B cell (primary cell): Measurements from ENCODE around the gene NDUFS6. TPM values are rescaled to one million over a fixed set of nuclear protein-coding genes. Genes with fewer than 3 reads are reported as not detected.

Experiments used
- ATAC-seq: fragments of 200-7000 bp; cut with Tn5 transposase; one replicate; pipeline ENCODE4 v1.10.0; 2021; ENCODE audit warnings: low read depth, mild to moderate bottlenecking, moderate number of reproducible peaks, moderate library complexity
- CTCF ChIA-PET: fragments of 350-600 bp; sonication (Branson Sonifier 250); formaldehyde crosslinking; loops from one replicate; lab custom pipeline; 2021; ENCODE audit warnings: antibody characterized with exemption, inconsistent platforms; lab: Charles Lee
- POLR2A ChIA-PET: fragments of 350-600 bp; sonication (Branson Sonifier 250); formaldehyde crosslinking; loops from one replicate; lab custom pipeline; 2021; ENCODE audit warnings: antibody characterized with exemption; lab: Charles Lee
- DNase-seq: peaks from one replicate; pipeline ENCODE4 v3.0.0; 2013
- H2AFZ ChIP-seq: 2 replicates; pipeline ENCODE4 v1.6.1; 2012; ENCODE audit warnings: mild to moderate bottlenecking, low read depth, low read length; ENCODE audit not compliant: insufficient read depth, poor library complexity, severe bottlenecking
- H3K27ac ChIP-seq, 2 donors: 1 replicate in 1 of 2; 2 replicates in 1 of 2; pipeline ENCODE4 v1.5.1; 2012 to 2013; ENCODE audit warnings: low read length in 2 of 2, mild to moderate bottlenecking in 2 of 2, moderate library complexity in 1 of 2
- H3K27me3 ChIP-seq, 4 experiments: fragments of 200-600 bp in 1 of 4; sonication (generic) in 1 of 4; replicated peaks in 1 of 4; 1 replicate in 2 of 4; 2 replicates in 2 of 4; pipeline versions ENCODE4 v1.6.1 to v1.7.0; 2013 to 2016; ENCODE audit warnings: low read length in 3 of 4, mild to moderate bottlenecking in 2 of 4, mixed read lengths in 1 of 4, moderate library complexity in 1 of 4; ENCODE audit not compliant: insufficient read depth in 4 of 4, control insufficient read depth in 3 of 4; ENCODE audit errors: control extremely low read depth in 1 of 4
- H3K36me3 ChIP-seq, 2 experiments: replicated peaks in 1 of 2; 1 replicate in 1 of 2; 2 replicates in 1 of 2; pipeline versions ENCODE4 v1.6.1 to v1.7.1; 2013; ENCODE audit warnings: low read length in 1 of 2; ENCODE audit not compliant: insufficient read depth in 2 of 2, control insufficient read depth in 1 of 2; ENCODE audit errors: control extremely low read depth in 1 of 2, extremely low read depth in 1 of 2
- H3K4me1 ChIP-seq, 2 donors: fragments of 200-600 bp in 1 of 2; sonication (generic) in 1 of 2; 1 replicate in 1 of 2; 2 replicates in 1 of 2; pipeline versions ENCODE4 v1.5.1 to v1.6.1; 2013 to 2017; ENCODE audit warnings: low read length in 2 of 2; ENCODE audit not compliant: control insufficient read depth in 2 of 2, insufficient read depth in 2 of 2
- H3K4me2 ChIP-seq: replicated peaks from 2 replicates; pipeline ENCODE3; 2012; ENCODE audit warnings: mild to moderate bottlenecking, low read depth, low read length; ENCODE audit not compliant: poor library complexity, severe bottlenecking
- H3K4me3 ChIP-seq, 5 experiments: fragments of 200-600 bp in 1 of 5; sonication (generic) in 1 of 5; 1 replicate in 3 of 5; 2 replicates in 2 of 5; pipeline versions ENCODE4 v1.5.1 to v1.7.0; 2011 to 2016; ENCODE audit warnings: low read length in 4 of 5, mild to moderate bottlenecking in 4 of 5, low read depth in 2 of 5, control low read depth in 1 of 5, moderate library complexity in 1 of 5; ENCODE audit not compliant: insufficient read depth in 1 of 5; ENCODE audit errors: control extremely low read depth in 1 of 5, extremely low read depth in 1 of 5
- H3K79me2 ChIP-seq: fragments of 200-600 bp; sonication (generic); one replicate; pipeline ENCODE4 v1.6.0; 2016; ENCODE audit warnings: low read length; ENCODE audit not compliant: control insufficient read depth, insufficient read depth
- H3K9ac ChIP-seq: fragments of 200-600 bp; sonication (generic); 2 replicates; pipeline ENCODE4 v1.6.1; 2017; ENCODE audit warnings: mild to moderate bottlenecking, low read length, moderate library complexity
- H3K9me3 ChIP-seq, 3 donors: one replicate each; pipeline versions ENCODE4 v1.6.1 to v1.7.1; 2013; ENCODE audit warnings: low read length in 2 of 3; ENCODE audit not compliant: control insufficient read depth in 2 of 3, insufficient read depth in 1 of 3; ENCODE audit errors: control extremely low read depth in 1 of 3
- H4K20me1 ChIP-seq: 2 replicates; pipeline ENCODE4 v1.6.0; 2012; ENCODE audit warnings: mild to moderate bottlenecking, low read length; ENCODE audit not compliant: insufficient read depth, control insufficient read depth, poor library complexity, severe bottlenecking
- H3K27ac Mint-ChIP-seq: one replicate; pipeline ENCODE4 v1.8.0; 2021; ENCODE audit warnings: mixed read lengths
- H3K27me3 Mint-ChIP-seq: one replicate; pipeline ENCODE4 v1.8.0; 2021; ENCODE audit warnings: mixed read lengths
- H3K4me1 Mint-ChIP-seq: one replicate; pipeline ENCODE4 v1.8.0; 2021; ENCODE audit warnings: mixed read lengths
- H3K4me3 Mint-ChIP-seq: one replicate; pipeline ENCODE4 v1.8.0; 2021; ENCODE audit warnings: mixed read lengths
- H3K9me3 Mint-ChIP-seq: one replicate; pipeline ENCODE4 v1.8.0; 2022; ENCODE audit warnings: mixed read lengths; ENCODE audit not compliant: insufficient read depth
- EZH2 ChIP-seq: IDR thresholded peaks from 2 replicates; pipeline ENCODE4 v1.6.1; 2012; ENCODE audit warnings: borderline replicate concordance, low read depth, mild to moderate bottlenecking, moderate library complexity, low read length; ENCODE audit not compliant: insufficient read depth, poor library complexity, severe bottlenecking
- WGBS: methylation state at CpG from one replicate; pipeline ENCODE4 v1.1.5; 2013; ENCODE audit warnings: missing lambda C conversion rate; ENCODE audit not compliant: insufficient coverage; 5-methylcytosine and 5-hydroxymethylcytosine counted together
- intact Hi-C: fragments of 100-400 bp; cut with micrococcal nuclease; formaldehyde crosslinking; loops from one replicate; pipeline ENCODE4 v1.10.0; 2022
- polyA plus RNA-seq: library from polyadenylated mRNA; depleted of rRNA; stranded (reverse); fragments of >200 nt; gene quantifications from 2 replicates; pipeline ENCODE4 v1.2.3, GENCODE V29; 2012
- total RNA-seq, 2 donors: library from RNA; stranded (reverse); fragments of 120-200 nt in 1 of 2; gene quantifications; 1 replicate in 1 of 2; 2 replicates in 1 of 2; pipeline versions ENCODE4 v1.2.3 to v1.2.4, GENCODE V29; 2013 to 2022
- TF ChIP-seq, protein P1 (sequence below): fragments of 200-600 bp; IDR thresholded peaks from one replicate; pipeline ENCODE4 v1.8.0; 2022; ENCODE audit warnings: antibody characterized with exemption, mild to moderate bottlenecking

Gene NDUFS6
- total and polyA plus RNA-seq, 2 donors (not counting 1 experiment from before 2014, with no cell fraction given): 16.9 to 18.0 TPM

DNA sequence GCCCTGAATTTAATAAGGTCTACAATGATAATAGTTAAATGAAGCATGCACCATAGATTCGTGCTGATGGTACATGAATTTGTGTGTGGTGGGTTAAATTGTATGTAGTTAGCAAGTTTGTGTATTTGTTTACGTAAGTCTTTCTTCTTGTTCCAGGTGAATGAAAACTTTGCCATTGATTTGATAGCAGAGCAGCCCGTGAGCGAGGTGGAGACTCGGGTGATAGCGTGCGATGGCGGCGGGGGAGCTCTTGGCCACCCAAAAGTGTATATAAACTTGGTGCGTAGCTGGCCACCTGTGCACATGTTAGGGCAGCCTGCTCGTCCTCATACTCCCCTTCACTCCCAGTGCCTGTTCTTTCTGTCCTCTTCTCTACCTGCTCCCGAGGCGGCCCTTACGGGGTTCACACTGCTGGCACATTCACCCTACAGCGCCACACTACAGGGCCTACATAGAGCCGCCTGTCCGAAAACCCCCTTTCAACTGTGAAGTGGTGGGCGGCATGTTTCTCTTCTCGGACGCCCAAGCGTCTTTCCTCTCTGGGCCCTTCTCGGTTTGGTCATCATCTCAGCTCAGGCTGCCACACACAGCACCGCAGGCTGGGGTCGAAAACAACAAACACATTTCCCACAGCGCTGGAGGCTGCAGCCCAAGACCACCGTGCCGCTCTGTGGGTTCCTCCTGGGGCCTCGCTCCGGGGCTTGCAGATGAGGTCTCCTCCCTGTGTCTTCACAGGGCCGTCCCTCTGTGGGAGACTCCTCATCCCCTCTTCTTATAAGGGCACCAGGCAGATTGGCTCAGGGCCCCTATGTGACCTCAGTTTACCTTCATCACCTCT is 13.2 kb downstream of the NDUFS6 start:
- Mint-ChIP-seq H3K27me3 (no peaks in the 10 kb centered on the region), H3K4me1 (peaks cover 5% of the 10 kb centered on the region), H3K4me3 (no peak overlapping the region), H3K9me3 (no peaks in the 10 kb centered on the region), H3K27ac (no peak overlapping the region)
- ChIA-PET CTCF (interaction anchor here (0.8 kb wide), 1 partner anchor 44 kb away, joined by 3 read pairs; no protein-coding TSS in a partner anchor), POLR2A (no interaction called here)
- H4K20me1 ChIP-seq: peaks cover 32% of the 10 kb centered on the region
- no peaks in the 10 kb centered on the region for H3K27me3 ChIP-seq
- DNase-seq: no peak
- peaks cover 0 to 77% of the 10 kb centered on the region in 2 experiments for H3K36me3 ChIP-seq
- no peaks in the 10 kb centered on the region for H3K4me1 ChIP-seq
- 94% methylated on average over 29 of the region's 30 CpGs for WGBS
- TF ChIP-seq, protein P1, sequence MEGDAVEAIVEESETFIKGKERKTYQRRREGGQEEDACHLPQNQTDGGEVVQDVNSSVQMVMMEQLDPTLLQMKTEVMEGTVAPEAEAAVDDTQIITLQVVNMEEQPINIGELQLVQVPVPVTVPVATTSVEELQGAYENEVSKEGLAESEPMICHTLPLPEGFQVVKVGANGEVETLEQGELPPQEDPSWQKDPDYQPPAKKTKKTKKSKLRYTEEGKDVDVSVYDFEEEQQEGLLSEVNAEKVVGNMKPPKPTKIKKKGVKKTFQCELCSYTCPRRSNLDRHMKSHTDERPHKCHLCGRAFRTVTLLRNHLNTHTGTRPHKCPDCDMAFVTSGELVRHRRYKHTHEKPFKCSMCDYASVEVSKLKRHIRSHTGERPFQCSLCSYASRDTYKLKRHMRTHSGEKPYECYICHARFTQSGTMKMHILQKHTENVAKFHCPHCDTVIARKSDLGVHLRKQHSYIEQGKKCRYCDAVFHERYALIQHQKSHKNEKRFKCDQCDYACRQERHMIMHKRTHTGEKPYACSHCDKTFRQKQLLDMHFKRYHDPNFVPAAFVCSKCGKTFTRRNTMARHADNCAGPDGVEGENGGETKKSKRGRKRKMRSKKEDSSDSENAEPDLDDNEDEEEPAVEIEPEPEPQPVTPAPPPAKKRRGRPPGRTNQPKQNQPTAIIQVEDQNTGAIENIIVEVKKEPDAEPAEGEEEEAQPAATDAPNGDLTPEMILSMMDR: no peak
- TF ChIP-seq EZH2: no peak
- H3K4me2 ChIP-seq: no peak overlapping the region
- H3K9ac ChIP-seq: no peak overlapping the region
- peaks cover 17% of the 10 kb centered on the region for H3K79me2 ChIP-seq
- H3K9me3 ChIP-seq: no peaks in the 10 kb centered on the region
- ATAC-seq: no peak
- H3K27ac ChIP-seq: no peak overlapping the region
- no peak overlapping the region for H3K4me3 ChIP-seq
- no peak overlapping the region for H2AFZ ChIP-seq
- intact Hi-C loops: no loop called here

DNA sequence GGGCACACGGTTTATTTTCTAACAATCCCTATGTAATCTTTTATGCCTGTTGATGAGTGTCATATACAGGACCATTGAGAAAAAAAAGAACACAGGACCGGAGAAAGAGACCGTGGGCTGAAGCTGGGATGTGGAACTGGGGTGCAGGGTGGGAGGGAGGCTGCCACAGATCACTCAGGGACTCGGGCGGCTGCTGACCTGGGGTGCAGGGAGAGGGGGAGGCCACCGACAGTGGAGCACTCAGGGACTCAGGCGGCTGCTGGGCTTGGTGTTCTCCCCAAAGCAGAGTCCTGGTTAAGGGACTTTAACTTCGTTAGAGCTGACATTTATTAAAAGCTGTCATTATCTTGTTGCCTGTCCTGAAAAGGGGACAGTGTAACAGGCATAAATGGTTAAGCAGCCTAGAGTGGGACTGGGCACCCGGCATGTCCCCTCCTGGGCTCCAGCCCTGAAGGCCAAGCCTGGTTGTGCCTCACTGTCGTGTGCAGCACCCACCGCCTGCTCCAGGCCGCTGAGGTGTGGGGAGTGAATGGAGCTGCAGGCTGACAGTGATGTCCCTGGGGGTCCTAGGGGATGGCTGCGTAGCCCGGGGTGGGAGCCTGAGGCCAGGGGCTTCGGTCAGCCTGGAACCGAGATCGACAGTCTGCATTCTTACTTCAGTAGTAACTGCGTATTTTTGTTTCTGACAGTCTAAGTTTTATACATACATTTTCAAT is 14.0 kb downstream of the NDUFS6 start:
- CTCF ChIA-PET: interaction anchor here (0.8 kb wide), 1 partner anchor 45 kb away, joined by 3 read pairs; no protein-coding TSS in a partner anchor
- no peaks in the 10 kb centered on the region for H3K9me3 ChIP-seq
- H3K4me3 Mint-ChIP-seq: no peak overlapping the region
- no peak overlapping the region for H3K4me2 ChIP-seq
- intact Hi-C loops: no loop called here
- H3K27ac Mint-ChIP-seq: no peak overlapping the region
- no peak overlapping the region for H3K4me3 ChIP-seq
- DNase-seq (no peak), ATAC-seq (no peak)
- 96% methylated on average over 10 of the region's 18 CpGs for WGBS
- H3K4me1 Mint-ChIP-seq: peaks cover 7% of the 10 kb centered on the region
- no peak overlapping the region for H3K9ac ChIP-seq
- peaks cover 24% of the 10 kb centered on the region for H4K20me1 ChIP-seq
- H3K79me2 ChIP-seq: peaks cover 9% of the 10 kb centered on the region
- H3K4me1 ChIP-seq: no peaks in the 10 kb centered on the region
- no peaks in the 10 kb centered on the region for H3K9me3 Mint-ChIP-seq
- no peak overlapping the region for H3K27ac ChIP-seq
- POLR2A ChIA-PET: no interaction called here
- H3K27me3 Mint-ChIP-seq: no peaks in the 10 kb centered on the region
- H2AFZ ChIP-seq: no peak overlapping the region
- no peaks in the 10 kb centered on the region for H3K27me3 ChIP-seq
- TF ChIP-seq, protein P1: no peak
- TF ChIP-seq EZH2: no peak
- peaks cover 0 to 71% of the 10 kb centered on the region in 2 experiments for H3K36me3 ChIP-seq
